Measurements from ENCODE around the gene HSPA12A. TPM values are rescaled to one million over a fixed set of nuclear protein-coding genes. Genes with fewer than 3 reads are reported as not detected.

Gene HSPA12A
- polyA plus RNA-seq (2013): 0.96 and 1.3 TPM in 2 replicates

GRCh38 chr10:116742367-116743265, at the start of gene HSPA12A:
TSS of gene HSPA12A (minus strand) at chr10:116742566. CDS start at chr10:116742469, 97 bp downstream.
- Histone ChIP-seq H3K27ac (ENCODE audit: low read depth, low read length) (no peak within 1 kb of the TSS), H3K9ac (ENCODE audit: low read length) (peak within 1 kb of the TSS; percentile 75), H4K8ac (ENCODE audit: low read depth, low read length) (no peak within 1 kb of the TSS), H3K9me3 (ENCODE audit: insufficient read depth, low read depth, low read length) (peaks cover 7% of the 10 kb centered on the region), H3K79me2 (ENCODE audit: control insufficient read depth, insufficient read depth, low read length, poor library complexity) (no peaks in the 10 kb centered on the region), H3K27me3 (ENCODE audit: insufficient read depth, low read length) (peaks cover 26% of the 10 kb centered on the region), H2BK120ac (ENCODE audit: insufficient read depth, low read length, poor library complexity) (no peak within 1 kb of the TSS), H3K18ac (ENCODE audit: low read length) (no peak within 1 kb of the TSS), H2AK5ac (ENCODE audit: low read length) (no peak within 1 kb of the TSS), H3K4me1 (ENCODE audit: control insufficient read depth in 1 of 2, insufficient read depth in 2 of 2, low read length in 2 of 2) (peaks cover 6 to 8% of the 10 kb centered on the region in 2 experiments), H3K23ac (ENCODE audit: low read length) (no peak within 1 kb of the TSS), H3K36me3 (ENCODE audit: control insufficient read depth in 1 of 2, insufficient read depth in 2 of 2, low read length in 2 of 2) (no peaks in the 10 kb centered on the region), H2AFZ (ENCODE audit: insufficient read depth, low read length, poor library complexity) (peak within 1 kb of the TSS; percentile 70), H3K79me1 (ENCODE audit: low read length) (peaks cover 2% of the 10 kb centered on the region), H3K4me2 (ENCODE audit: low read length) (peak within 1 kb of the TSS; percentile 97), H2BK12ac (ENCODE audit: low read length) (no peak within 1 kb of the TSS), H4K12ac (ENCODE audit: low read depth, low read length) (peak within 1 kb of the TSS; percentile 10), H4K91ac (ENCODE audit: low read depth, low read length) (no peak within 1 kb of the TSS), H3K4me3 (ENCODE audit: low read depth, low read length) (peak within 1 kb of the TSS; percentile 87), H2BK5ac (ENCODE audit: low read depth, low read length, poor library complexity) (no peak within 1 kb of the TSS), H3K4ac (ENCODE audit: low read depth, low read length) (no peak within 1 kb of the TSS), H3K14ac (ENCODE audit: low read length) (no peak within 1 kb of the TSS)
- WGBS (ENCODE audit: extremely low coverage, insufficient coverage, insufficient read length): no CpG with 5 or more reads among the region's 114 CpGs
- DNase-seq: peak; percentile 58 to 74

- H4K91ac ChIP-seq (ENCODE audit: low read depth, low read length): no peak overlapping the region
- H3K4me3 ChIP-seq (ENCODE audit: low read depth, low read length): no peak overlapping the region
- no peaks in the 10 kb centered on the region for H3K79me1 ChIP-seq (ENCODE audit: low read length)
- no CpG with 5 or more reads among the region's 2 CpGs for WGBS (ENCODE audit: extremely low coverage, insufficient coverage, insufficient read length)
- H3K27me3 ChIP-seq (ENCODE audit: insufficient read depth, low read length): no peaks in the 10 kb centered on the region
- no peak overlapping the region for H4K12ac ChIP-seq (ENCODE audit: low read depth, low read length)
- H3K14ac ChIP-seq (ENCODE audit: low read length): no peak overlapping the region
- H3K79me2 ChIP-seq (ENCODE audit: control insufficient read depth, insufficient read depth, low read length, poor library complexity): no peaks in the 10 kb centered on the region
- peaks cover 3% of the 10 kb centered on the region in 2 experiments for H3K4me1 ChIP-seq (ENCODE audit: control insufficient read depth in 1 of 2, insufficient read depth in 2 of 2, low read length in 2 of 2)
- no peak overlapping the region for H2AK5ac ChIP-seq (ENCODE audit: low read length)
- no peak overlapping the region for H3K18ac ChIP-seq (ENCODE audit: low read length)
- no peak overlapping the region for H3K4me2 ChIP-seq (ENCODE audit: low read length)
- no peak overlapping the region for H3K27ac ChIP-seq (ENCODE audit: low read depth, low read length)
- no peak overlapping the region for H2BK12ac ChIP-seq (ENCODE audit: low read length)
- H4K8ac ChIP-seq (ENCODE audit: low read depth, low read length): no peak overlapping the region
- no peaks in the 10 kb centered on the region for H3K36me3 ChIP-seq (ENCODE audit: control insufficient read depth in 1 of 2, insufficient read depth in 2 of 2, low read length in 2 of 2)
- no peak overlapping the region for H2BK120ac ChIP-seq (ENCODE audit: insufficient read depth, low read length, poor library complexity)
- no peak overlapping the region for H3K9ac ChIP-seq (ENCODE audit: low read length)
- peaks cover 1% of the 10 kb centered on the region for H3K9me3 ChIP-seq (ENCODE audit: insufficient read depth, low read depth, low read length)
- H2BK5ac ChIP-seq (ENCODE audit: low read depth, low read length, poor library complexity): no peak overlapping the region
- no peak overlapping the region for H3K23ac ChIP-seq (ENCODE audit: low read length)
- no peak for DNase-seq
- no peak overlapping the region for H3K4ac ChIP-seq (ENCODE audit: low read depth, low read length)
- H2AFZ ChIP-seq (ENCODE audit: insufficient read depth, low read length, poor library complexity): no peak overlapping the region
These were observed 48.9 kb upstream of the HSPA12A start for GRCh38 chr10:116791241-116791640.

GRCh38 chr10:116787893-116788665, 45.7 kb upstream of the HSPA12A start:
- no CpG with 5 or more reads among the region's 29 CpGs for WGBS (ENCODE audit: extremely low coverage, insufficient coverage, insufficient read length)
- Histone ChIP-seq H3K79me2 (ENCODE audit: control insufficient read depth, insufficient read depth, low read length, poor library complexity) (no peaks in the 10 kb centered on the region), H3K9me3 (ENCODE audit: insufficient read depth, low read depth, low read length) (peaks cover 1% of the 10 kb centered on the region), H3K27me3 (ENCODE audit: insufficient read depth, low read length) (no peaks in the 10 kb centered on the region), H3K4me2 (ENCODE audit: low read length) (peak overlapping the region; percentile 44), H3K18ac (ENCODE audit: low read length) (no peak overlapping the region), H3K14ac (ENCODE audit: low read length) (no peak overlapping the region), H3K79me1 (ENCODE audit: low read length) (no peaks in the 10 kb centered on the region), H2BK120ac (ENCODE audit: insufficient read depth, low read length, poor library complexity) (no peak overlapping the region), H3K4ac (ENCODE audit: low read depth, low read length) (no peak overlapping the region), H3K4me3 (ENCODE audit: low read depth, low read length) (no peak overlapping the region), H4K91ac (ENCODE audit: low read depth, low read length) (no peak overlapping the region), H3K36me3 (ENCODE audit: control insufficient read depth in 1 of 2, insufficient read depth in 2 of 2, low read length in 2 of 2) (no peaks in the 10 kb centered on the region), H2BK5ac (ENCODE audit: low read depth, low read length, poor library complexity) (no peak overlapping the region), H2AK5ac (ENCODE audit: low read length) (no peak overlapping the region), H3K27ac (ENCODE audit: low read depth, low read length) (no peak overlapping the region), H2BK12ac (ENCODE audit: low read length) (no peak overlapping the region), H4K12ac (ENCODE audit: low read depth, low read length) (no peak overlapping the region), H3K23ac (ENCODE audit: low read length) (no peak overlapping the region), H4K8ac (ENCODE audit: low read depth, low read length) (peak overlapping the region; percentile 29), H2AFZ (ENCODE audit: insufficient read depth, low read length, poor library complexity) (no peak overlapping the region), H3K9ac (ENCODE audit: low read length) (no peak overlapping the region), H3K4me1 (ENCODE audit: control insufficient read depth in 1 of 2, insufficient read depth in 2 of 2, low read length in 2 of 2) (peaks cover 3% of the 10 kb centered on the region in 2 experiments)
- DNase-seq: peak; percentile 28 to 67

GRCh38 chr10:116787053-116787659, 44.8 kb upstream of the HSPA12A start:
- H3K79me1 ChIP-seq (ENCODE audit: low read length): no peaks in the 10 kb centered on the region
- no CpG with 5 or more reads among the region's 8 CpGs for WGBS (ENCODE audit: extremely low coverage, insufficient coverage, insufficient read length)
- no peak overlapping the region for H3K23ac ChIP-seq (ENCODE audit: low read length)
- H3K4me3 ChIP-seq (ENCODE audit: low read depth, low read length): no peak overlapping the region
- no peak overlapping the region for H2AK5ac ChIP-seq (ENCODE audit: low read length)
- H4K12ac ChIP-seq (ENCODE audit: low read depth, low read length): no peak overlapping the region
- no peaks in the 10 kb centered on the region for H3K36me3 ChIP-seq (ENCODE audit: control insufficient read depth in 1 of 2, insufficient read depth in 2 of 2, low read length in 2 of 2)
- H3K27ac ChIP-seq (ENCODE audit: low read depth, low read length): no peak overlapping the region
- H3K4me2 ChIP-seq (ENCODE audit: low read length): no peak overlapping the region
- H3K4me1 ChIP-seq (ENCODE audit: control insufficient read depth in 1 of 2, insufficient read depth in 2 of 2, low read length in 2 of 2): peaks cover 3% of the 10 kb centered on the region in 2 experiments
- H3K18ac ChIP-seq (ENCODE audit: low read length): no peak overlapping the region
- H3K14ac ChIP-seq (ENCODE audit: low read length): no peak overlapping the region
- H4K91ac ChIP-seq (ENCODE audit: low read depth, low read length): no peak overlapping the region
- no peak overlapping the region for H2BK12ac ChIP-seq (ENCODE audit: low read length)
- peaks cover 1% of the 10 kb centered on the region for H3K9me3 ChIP-seq (ENCODE audit: insufficient read depth, low read depth, low read length)
- H2BK120ac ChIP-seq (ENCODE audit: insufficient read depth, low read length, poor library complexity): no peak overlapping the region
- no peak overlapping the region for H2BK5ac ChIP-seq (ENCODE audit: low read depth, low read length, poor library complexity)
- H3K4ac ChIP-seq (ENCODE audit: low read depth, low read length): no peak overlapping the region
- H2AFZ ChIP-seq (ENCODE audit: insufficient read depth, low read length, poor library complexity): no peak overlapping the region
- no peaks in the 10 kb centered on the region for H3K79me2 ChIP-seq (ENCODE audit: control insufficient read depth, insufficient read depth, low read length, poor library complexity)
- H3K27me3 ChIP-seq (ENCODE audit: insufficient read depth, low read length): no peaks in the 10 kb centered on the region
- no peak for DNase-seq
- H4K8ac ChIP-seq (ENCODE audit: low read depth, low read length): no peak overlapping the region
- no peak overlapping the region for H3K9ac ChIP-seq (ENCODE audit: low read length)
